ENCODE results near the gene HDAC4. TPM values are rescaled to one million over a fixed set of nuclear protein-coding genes. Genes with fewer than 3 reads are reported as not detected.

The HDAC4 gene
- total RNA-seq, 1 experiment from 2014 or later, result 16.0 TPM

GRCh38 chr2:239385096-239386000, 15.5 kb downstream of the HDAC4 start:
- no peak for DNase-seq (ENCODE audit: low spot score)

- no peak for DNase-seq (ENCODE audit: low spot score)
Observed at GRCh38 chr2:239383759-239384156, 17.1 kb downstream of the HDAC4 start.

- no peak for DNase-seq (ENCODE audit: low spot score)
Observed at GRCh38 chr2:239383036-239383758, 17.6 kb downstream of the HDAC4 start.

GRCh38 chr2:239382384-239382880, 18.4 kb downstream of the HDAC4 start:
- no peak for DNase-seq (ENCODE audit: low spot score)

DNA sequence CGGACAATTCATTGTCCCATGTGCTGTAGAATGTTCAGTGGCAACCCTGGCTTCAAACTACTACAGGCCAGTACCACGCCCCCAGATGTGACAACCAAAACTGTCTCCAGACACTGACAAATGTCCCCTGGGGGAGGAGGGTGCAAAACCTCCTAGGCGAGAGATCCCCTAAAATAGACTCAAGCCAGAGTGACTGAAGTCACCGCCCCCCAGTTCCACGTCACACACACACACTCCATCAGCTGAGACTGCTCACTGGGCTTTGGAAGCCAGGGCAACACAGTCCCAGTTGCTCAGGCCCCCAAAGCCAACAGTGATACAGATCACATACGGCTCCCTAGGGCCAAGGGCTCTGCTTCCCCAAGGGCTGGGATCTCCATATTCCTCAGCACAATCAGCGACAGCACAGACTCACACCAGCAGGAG, 19.1 kb downstream of the HDAC4 start:
- DNase-seq (ENCODE audit: low spot score), result no peak

DNA sequence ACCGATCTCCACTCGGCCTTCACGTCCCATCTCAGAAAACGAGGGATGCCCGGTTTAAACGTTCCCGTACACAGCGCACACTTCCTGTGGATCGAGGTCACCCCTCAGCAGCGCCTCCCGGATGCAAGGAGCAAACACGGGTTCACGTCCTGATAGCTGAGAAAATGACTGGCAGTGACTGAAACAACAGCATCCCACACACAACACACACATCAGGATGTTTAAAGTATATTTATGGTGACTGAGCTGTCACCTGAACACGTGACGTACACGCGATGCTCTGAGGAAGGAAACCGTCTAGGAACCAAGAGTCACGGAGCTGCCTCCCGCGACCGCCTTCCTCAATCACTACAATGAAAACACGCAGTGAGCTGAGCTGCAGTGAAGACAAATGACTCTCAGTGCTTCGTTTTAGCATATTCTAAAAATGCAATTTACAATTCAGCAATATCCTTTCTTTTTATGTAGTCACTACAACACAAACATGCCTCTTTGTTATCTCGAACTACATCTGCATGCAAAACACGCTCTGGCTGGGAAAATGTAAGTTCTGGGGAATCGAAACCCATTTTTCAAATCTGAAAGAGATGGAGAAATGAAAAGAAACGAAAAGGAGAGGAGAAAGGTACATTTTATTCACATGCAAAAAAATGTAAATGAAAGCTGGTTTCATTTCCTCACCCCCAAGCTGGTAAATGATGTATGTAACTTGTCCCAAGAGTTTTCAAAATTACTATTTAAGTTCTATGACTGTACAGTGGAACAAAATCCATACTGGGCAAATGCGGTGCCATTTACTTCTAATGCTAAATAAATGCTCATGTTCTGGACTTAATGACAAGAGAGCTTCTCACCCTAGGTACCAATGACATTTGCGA, 19.8 kb downstream of the HDAC4 start:
- no peak for DNase-seq (ENCODE audit: low spot score)

GRCh38 chr2:239379641-239380170, 21.1 kb downstream of the HDAC4 start:
- no peak for DNase-seq (ENCODE audit: low spot score)

GRCh38 chr2:239378918-239379640, 21.7 kb downstream of the HDAC4 start:
- no peak for DNase-seq (ENCODE audit: low spot score)

GRCh38 chr2:239378021-239378917, 22.6 kb downstream of the HDAC4 start:
- DNase-seq (ENCODE audit: low spot score), result no peak

DNA sequence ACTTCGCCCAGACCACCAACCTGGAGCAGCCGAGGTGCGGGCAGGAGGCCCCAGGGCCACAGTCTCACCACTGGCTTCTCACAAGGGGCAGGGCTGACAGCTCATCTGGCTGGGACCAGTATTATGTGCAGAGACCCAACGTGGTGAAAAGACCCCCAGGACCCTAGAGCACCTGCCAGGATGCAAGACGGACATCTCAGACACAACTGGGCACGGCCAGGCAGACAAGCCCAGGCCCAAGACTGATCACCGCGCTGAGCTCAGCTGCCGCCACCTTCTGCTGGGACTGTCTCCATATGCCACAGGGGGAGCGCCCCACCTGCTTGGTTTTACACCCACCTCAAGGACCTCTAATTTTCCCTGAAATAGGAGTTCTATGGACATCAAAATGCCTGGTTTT, 23.2 kb downstream of the HDAC4 start:
- no peak for DNase-seq (ENCODE audit: low spot score)

GRCh38 chr2:239376942-239377531, 23.8 kb downstream of the HDAC4 start:
- no peak for DNase-seq (ENCODE audit: low spot score)

- DNase-seq (ENCODE audit: low spot score), result no peak
Observed at GRCh38 chr2:239376351-239376750, 24.5 kb downstream of the HDAC4 start.

- no peak for DNase-seq (ENCODE audit: low spot score)
Observed at GRCh38 chr2:239375278-239376061, 25.4 kb downstream of the HDAC4 start.

- DNase-seq (ENCODE audit: low spot score), result no peak
Observed at GRCh38 chr2:239374896-239375277, 25.9 kb downstream of the HDAC4 start.

DNA sequence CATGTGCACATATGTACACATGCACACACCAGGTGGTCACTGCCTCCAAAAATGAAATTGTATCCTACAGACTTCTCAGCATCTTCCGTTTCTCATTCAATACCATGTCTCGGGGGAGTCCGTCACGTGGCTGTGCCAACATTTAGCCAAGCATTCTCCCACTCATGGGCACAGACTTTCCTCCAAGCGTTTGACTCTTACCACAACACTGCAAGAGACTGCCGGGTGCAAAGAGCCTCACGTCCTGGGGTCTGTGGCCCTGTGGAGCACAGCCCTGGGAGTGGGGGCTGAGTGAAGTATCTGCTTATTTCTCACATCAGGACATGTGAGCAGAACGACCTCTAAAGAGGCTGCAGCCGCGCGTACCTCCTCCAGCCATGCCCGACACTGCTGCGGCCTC, 28.0 kb downstream of the HDAC4 start:
- DNase-seq (ENCODE audit: low spot score), result no peak

- DNase-seq (ENCODE audit: low spot score), result no peak
Observed at GRCh38 chr2:239371726-239372686, 28.8 kb downstream of the HDAC4 start.

All from HT-29 (cell line).